A549 (cell line): ENCODE results near the gene GNA12. TPM values are rescaled to one million over a fixed set of nuclear protein-coding genes. Genes with fewer than 3 reads are reported as not detected.
A peak's percentile ranks its signal among the peaks of the same experiment; 100 is the strongest.
"Not testable (repeated sequence)": the region's sequence is repeated elsewhere in the genome, so short reads cannot be mapped to it uniquely, and the experiment has no call there.

Source experiments
- ATAC-seq, 2 experiments: fragments of 200-7000 bp in 1 of 2; fragments of >200 bp in 1 of 2; cut with Nextera tagmentation in 1 of 2; cut with Tn5 transposase in 1 of 2; 3 replicates each; pipeline versions ENCODE4 v1.8.0 to v1.9.1; 2018 to 2020; ENCODE audit warnings: mild to moderate bottlenecking in 1 of 2, moderate library complexity in 1 of 2
- CTCF ChIA-PET: fragments of 300-600 bp; sonication (Branson Sonifier 250); formaldehyde crosslinking; extraction: SDS; loops from one replicate; lab custom pipeline; 2021; ENCODE audit warnings: antibody characterized with exemption, inconsistent platforms; lab: Yijun Ruan, JAX
- POLR2A ChIA-PET: fragments of 350-600 bp; formaldehyde crosslinking; extraction: SDS; loops from one replicate; lab custom pipeline; 2021; ENCODE audit warnings: antibody characterized with exemption, inconsistent platforms; lab: Yijun Ruan, JAX
- DNase-seq, 2 experiments: peaks; one replicate each; pipeline versions ENCODE4 v3.0.0 to v3.0.0-alpha.2; 2011 to 2016; ENCODE audit warnings: low read depth in 1 of 2, low spot score in 1 of 2
- FAIRE-seq: peaks from 2 replicates; lab custom pipeline; 2011; peaks lifted over from hg19 to GRCh38; lab: Jason Lieb, UNC
- H3K27ac ChIP-seq, 2 experiments: fragments of >200 bp; sonication (Bioruptor Twin); formaldehyde crosslinking; 3 replicates each; pipeline ENCODE4 v1.5.1; 2016 to 2017
- H3K4me1 ChIP-seq: fragments of >200 bp; sonication (Bioruptor Twin); formaldehyde crosslinking; 3 replicates; pipeline ENCODE4 v1.6.1; 2016
- H3K4me2 ChIP-seq: fragments of >200 bp; sonication (Bioruptor Twin); formaldehyde crosslinking; 3 replicates; pipeline ENCODE4 v1.6.1; 2016
- H3K4me3 ChIP-seq: fragments of >200 bp; sonication (Bioruptor Twin); formaldehyde crosslinking; 3 replicates; pipeline ENCODE4 v1.5.1; 2016
- H3K9me3 ChIP-seq: fragments of >200 bp; sonication (Bioruptor Twin); formaldehyde crosslinking; 3 replicates; pipeline ENCODE4 v1.6.1; 2016
- BHLHE40 ChIP-seq: IDR thresholded peaks from 2 replicates; pipeline ENCODE4 v1.6.1; 2012; ENCODE audit warnings: low read depth, low read length, inconsistent platforms
- GATA3 ChIP-seq: IDR thresholded peaks from 2 replicates; pipeline ENCODE4 v1.6.1; 2012; ENCODE audit warnings: borderline replicate concordance
- HDAC2 ChIP-seq: fragments of 200-600 bp; sonication (generic); IDR thresholded peaks from 2 replicates; pipeline ENCODE4 v1.6.1; 2016
- JUNB ChIP-seq: fragments of >200 bp; sonication (Bioruptor Twin); formaldehyde crosslinking; IDR thresholded peaks from 2 replicates; pipeline ENCODE4 v1.6.1; 2016
- MAFK ChIP-seq: fragments of 450-650 bp; IDR thresholded peaks from 2 replicates; pipeline ENCODE4 v1.6.1; 2014; ENCODE audit not compliant: partially characterized antibody
- MAZ ChIP-seq: fragments of 150-350 bp; IDR thresholded peaks from 2 replicates; pipeline ENCODE4 v1.6.1; 2014; ENCODE audit warnings: antibody characterized with exemption, low read depth, low read length, borderline replicate concordance
- PHF8 ChIP-seq: fragments of 200-600 bp; sonication (generic); IDR thresholded peaks from 2 replicates; pipeline ENCODE4 v1.6.1; 2016; ENCODE audit warnings: low read depth, mild to moderate bottlenecking, antibody characterized with exemption, moderate library complexity, borderline replicate concordance
- RCOR1 ChIP-seq: fragments of 150-350 bp; IDR thresholded peaks from 2 replicates; pipeline ENCODE4 v1.6.1; 2014; ENCODE audit warnings: antibody characterized with exemption, low read length, low read depth
- SMC3 ChIP-seq: fragments of >200 bp; sonication (Bioruptor Twin); formaldehyde crosslinking; IDR thresholded peaks from 3 replicates; pipeline ENCODE4 v1.6.1; 2018; ENCODE audit warnings: inconsistent platforms
- SREBF2 ChIP-seq: fragments of 450-650 bp; IDR thresholded peaks from 2 replicates; pipeline ENCODE4 v1.6.1; 2014; ENCODE audit warnings: mild to moderate bottlenecking, moderate library complexity
- ZFP36 ChIP-seq: fragments of 450-650 bp; IDR thresholded peaks from 2 replicates; pipeline ENCODE4 v1.6.1; 2014; ENCODE audit warnings: borderline replicate concordance; ENCODE audit not compliant: partially characterized antibody
- WGBS: methylation state at CpG from one replicate; pipeline ENCODE4 v1.1.6; 2017; ENCODE audit errors: missing lambda C conversion rate; 5-methylcytosine and 5-hydroxymethylcytosine counted together
- polyA plus RNA-seq, 4 experiments: library from polyadenylated mRNA; depleted of rRNA in 3 of 4; stranded (reverse); fragments of >200 nt; fragmentation: RNase III in 1 of 4; extraction: RNeasy Plus Mini Kit Qiagen cat#74134 plus additional on column Dnase treatment in 1 of 4; gene quantifications; 2 replicates in 3 of 4; 3 replicates in 1 of 4; pipeline ENCODE4 v1.2.3, GENCODE V29; 2011 to 2017
- TF ChIP-seq, protein P1 (sequence below): fragments of 200-600 bp; sonication (generic); IDR thresholded peaks from 2 replicates; pipeline ENCODE4 v1.6.1; 2016; ENCODE audit warnings: antibody characterized with exemption, mild to moderate bottlenecking, moderate library complexity
- TF ChIP-seq, protein P2 (sequence below): fragments of 250-450 bp; sonication (Bioruptor Pico); IDR thresholded peaks from 2 replicates; pipeline ENCODE4 v1.5.0; 2021; ENCODE audit warnings: mild to moderate bottlenecking, moderate library complexity, borderline replicate concordance
- TF ChIP-seq, protein P3 (sequence below): IDR thresholded peaks from 2 replicates; pipeline ENCODE4 v1.6.1; 2012
- TF ChIP-seq, protein P4 (sequence below): IDR thresholded peaks from 2 replicates; pipeline ENCODE4 v1.6.1; 2012; ENCODE audit warnings: low read depth, borderline replicate concordance

Gene GNA12
- polyA plus RNA-seq, 2 of the 4 experiments (the other 2 are of a cell fraction): 33.0 to 43.7 TPM

- Histone ChIP-seq H3K4me3 (no peak overlapping the region), H3K27ac (no peak overlapping the region), H3K4me1 (0 out of 3 replicates have a peak, but pooled peaks cover 4% of the 10 kb centered on the region), H3K4me2 (no peak overlapping the region), H3K9me3 (no peaks in the 10 kb centered on the region)
- ChIA-PET CTCF (interaction anchor here (1.3 to 5.4 kb wide), 6 partner anchors 12 to 224 kb away, joined by 3 to 38 read pairs (median 6); no protein-coding TSS in a partner anchor), POLR2A (no interaction called here)
- FAIRE-seq (no peak), DNase-seq (no peak), ATAC-seq (no peak)
- TF ChIP-seq JUNB (no peak), SMC3 (no peak), MAZ (no peak), MAFK (no peak), HDAC2 (no peak), SREBF2 (no peak), RCOR1 (no peak), BHLHE40 (no peak), ZFP36 (no peak), GATA3 (no peak), PHF8 (no peak)
- TF ChIP-seq, protein P1, sequence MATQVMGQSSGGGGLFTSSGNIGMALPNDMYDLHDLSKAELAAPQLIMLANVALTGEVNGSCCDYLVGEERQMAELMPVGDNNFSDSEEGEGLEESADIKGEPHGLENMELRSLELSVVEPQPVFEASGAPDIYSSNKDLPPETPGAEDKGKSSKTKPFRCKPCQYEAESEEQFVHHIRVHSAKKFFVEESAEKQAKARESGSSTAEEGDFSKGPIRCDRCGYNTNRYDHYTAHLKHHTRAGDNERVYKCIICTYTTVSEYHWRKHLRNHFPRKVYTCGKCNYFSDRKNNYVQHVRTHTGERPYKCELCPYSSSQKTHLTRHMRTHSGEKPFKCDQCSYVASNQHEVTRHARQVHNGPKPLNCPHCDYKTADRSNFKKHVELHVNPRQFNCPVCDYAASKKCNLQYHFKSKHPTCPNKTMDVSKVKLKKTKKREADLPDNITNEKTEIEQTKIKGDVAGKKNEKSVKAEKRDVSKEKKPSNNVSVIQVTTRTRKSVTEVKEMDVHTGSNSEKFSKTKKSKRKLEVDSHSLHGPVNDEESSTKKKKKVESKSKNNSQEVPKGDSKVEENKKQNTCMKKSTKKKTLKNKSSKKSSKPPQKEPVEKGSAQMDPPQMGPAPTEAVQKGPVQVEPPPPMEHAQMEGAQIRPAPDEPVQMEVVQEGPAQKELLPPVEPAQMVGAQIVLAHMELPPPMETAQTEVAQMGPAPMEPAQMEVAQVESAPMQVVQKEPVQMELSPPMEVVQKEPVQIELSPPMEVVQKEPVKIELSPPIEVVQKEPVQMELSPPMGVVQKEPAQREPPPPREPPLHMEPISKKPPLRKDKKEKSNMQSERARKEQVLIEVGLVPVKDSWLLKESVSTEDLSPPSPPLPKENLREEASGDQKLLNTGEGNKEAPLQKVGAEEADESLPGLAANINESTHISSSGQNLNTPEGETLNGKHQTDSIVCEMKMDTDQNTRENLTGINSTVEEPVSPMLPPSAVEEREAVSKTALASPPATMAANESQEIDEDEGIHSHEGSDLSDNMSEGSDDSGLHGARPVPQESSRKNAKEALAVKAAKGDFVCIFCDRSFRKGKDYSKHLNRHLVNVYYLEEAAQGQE: no peak
- TF ChIP-seq, protein P2, sequence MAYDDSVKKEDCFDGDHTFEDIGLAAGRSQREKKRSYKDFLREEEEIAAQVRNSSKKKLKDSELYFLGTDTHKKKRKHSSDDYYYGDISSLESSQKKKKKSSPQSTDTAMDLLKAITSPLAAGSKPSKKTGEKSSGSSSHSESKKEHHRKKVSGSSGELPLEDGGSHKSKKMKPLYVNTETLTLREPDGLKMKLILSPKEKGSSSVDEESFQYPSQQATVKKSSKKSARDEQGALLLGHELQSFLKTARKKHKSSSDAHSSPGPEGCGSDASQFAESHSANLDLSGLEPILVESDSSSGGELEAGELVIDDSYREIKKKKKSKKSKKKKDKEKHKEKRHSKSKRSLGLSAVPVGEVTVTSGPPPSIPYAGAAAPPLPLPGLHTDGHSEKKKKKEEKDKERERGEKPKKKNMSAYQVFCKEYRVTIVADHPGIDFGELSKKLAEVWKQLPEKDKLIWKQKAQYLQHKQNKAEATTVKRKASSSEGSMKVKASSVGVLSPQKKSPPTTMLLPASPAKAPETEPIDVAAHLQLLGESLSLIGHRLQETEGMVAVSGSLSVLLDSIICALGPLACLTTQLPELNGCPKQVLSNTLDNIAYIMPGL (CRISPR knock-in tag): no peak
- TF ChIP-seq, protein P3, sequence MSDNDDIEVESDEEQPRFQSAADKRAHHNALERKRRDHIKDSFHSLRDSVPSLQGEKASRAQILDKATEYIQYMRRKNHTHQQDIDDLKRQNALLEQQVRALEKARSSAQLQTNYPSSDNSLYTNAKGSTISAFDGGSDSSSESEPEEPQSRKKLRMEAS: no peak
- TF ChIP-seq, protein P4, sequence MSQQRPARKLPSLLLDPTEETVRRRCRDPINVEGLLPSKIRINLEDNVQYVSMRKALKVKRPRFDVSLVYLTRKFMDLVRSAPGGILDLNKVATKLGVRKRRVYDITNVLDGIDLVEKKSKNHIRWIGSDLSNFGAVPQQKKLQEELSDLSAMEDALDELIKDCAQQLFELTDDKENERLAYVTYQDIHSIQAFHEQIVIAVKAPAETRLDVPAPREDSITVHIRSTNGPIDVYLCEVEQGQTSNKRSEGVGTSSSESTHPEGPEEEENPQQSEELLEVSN: no peak
- 77% methylated on average over 14 of the region's 14 CpGs for WGBS
Observed at GRCh38 chr7:2692543-2692942, 151.6 kb downstream of the GNA12 start.

DNA sequence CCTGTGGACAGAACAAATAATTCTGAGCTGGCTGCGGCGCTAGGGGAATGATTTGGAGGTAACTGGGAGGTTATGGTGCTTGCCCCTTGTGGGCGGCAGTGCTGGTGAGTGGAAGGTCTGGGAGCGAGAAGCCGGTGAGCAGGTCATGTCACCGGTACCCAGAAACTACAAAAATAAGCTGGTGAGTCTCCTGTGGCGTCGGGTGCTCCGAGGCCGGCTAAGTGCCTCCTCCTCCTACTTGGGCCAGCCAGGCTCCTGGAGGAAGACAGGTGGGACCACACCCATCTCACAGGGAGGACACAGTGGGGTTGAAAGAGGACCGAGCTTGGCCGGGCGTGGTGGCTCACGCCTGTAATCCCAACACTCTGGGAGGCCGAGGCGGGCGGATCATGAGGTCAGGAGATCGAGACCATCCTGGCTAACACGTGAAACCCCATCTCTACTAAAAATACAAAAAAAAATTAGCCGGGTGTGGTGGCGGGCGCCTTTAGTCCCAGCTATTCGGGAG is 152.1 kb downstream of the GNA12 start:
- H3K4me2 ChIP-seq, ATAC-seq, H3K4me3 ChIP-seq, H3K4me1 ChIP-seq, POLR2A ChIA-PET, DNase-seq, H3K9me3 ChIP-seq, FAIRE-seq: not testable (repeated sequence)
- 86% methylated on average over 23 of the region's 23 CpGs for whole genome bisulfite sequencing
- peak overlapping the region in 1 of 2 experiments; percentile 22; a peak in 1 of 6 replicates for H3K27ac ChIP-seq
- CTCF ChIA-PET: interaction anchor here (1.3 to 5.4 kb wide), 5 partner anchors 11 to 223 kb away, joined by 3 to 38 read pairs (median 6); no protein-coding TSS in a partner anchor
